HG03103 (cell line): ENCODE data around the gene MYCBP2.

Experiments
- ATAC-seq: cut with Tn5 transposase; IDR thresholded peaks from one replicate; pipeline ENCODE4 v1.9.1; 2021; ENCODE audit warnings: low read depth; ENCODE audit not compliant: unreplicated experiment

Gene MYCBP2

DNA sequence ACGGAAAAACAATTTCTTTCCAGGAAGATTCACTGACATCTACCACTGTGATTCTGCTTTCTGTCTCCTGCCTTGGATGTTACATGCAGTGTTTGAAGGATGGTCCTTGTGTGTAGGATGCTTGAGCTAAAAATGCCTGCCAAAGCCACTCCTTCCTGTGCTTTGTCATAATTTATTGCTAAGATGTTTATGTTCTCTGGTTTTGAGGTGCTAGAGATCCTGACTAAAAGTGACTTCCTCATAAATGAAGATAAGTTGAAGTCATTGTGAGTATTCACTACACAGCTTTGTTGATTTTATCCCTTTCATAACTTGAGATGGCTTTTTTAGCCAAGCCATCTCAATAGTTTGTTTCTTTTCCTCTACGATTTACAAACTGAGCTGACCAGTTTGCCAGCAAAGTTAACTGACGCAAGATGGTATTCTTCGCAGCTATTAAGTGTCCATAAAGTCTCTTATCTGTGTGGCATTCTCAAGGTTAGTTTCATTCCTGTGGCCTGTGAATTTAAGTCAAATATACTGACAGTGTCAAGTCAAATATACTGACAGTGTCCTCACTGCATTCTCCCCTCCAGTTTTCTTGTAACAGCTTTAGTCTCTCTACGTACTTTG, 284.2 kb downstream of the MYCBP2 start:
- ATAC-seq = no peak

GRCh38 chr13:77040835-77041234, 286.1 kb downstream of the MYCBP2 start:
- no peak for ATAC-seq

DNA sequence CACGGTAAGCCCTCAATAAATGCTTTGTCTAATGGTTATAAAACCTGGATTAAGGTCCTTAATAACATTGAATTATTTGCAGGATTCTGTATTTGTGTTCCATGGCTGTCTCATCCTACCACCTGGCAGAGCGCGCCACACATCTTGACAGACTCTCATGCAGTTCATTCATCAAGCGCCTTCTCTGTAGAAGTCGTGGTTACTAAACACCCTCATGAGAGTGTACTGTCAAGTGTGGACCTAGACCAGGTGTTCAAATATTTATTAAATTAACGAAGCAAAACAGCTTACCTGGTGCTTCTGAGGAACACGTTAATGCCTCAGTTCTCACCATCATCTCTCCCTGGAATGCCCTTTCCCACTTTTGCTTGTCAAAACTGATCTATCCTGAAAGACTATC, 286.8 kb downstream of the MYCBP2 start:
- no peak for ATAC-seq

DNA sequence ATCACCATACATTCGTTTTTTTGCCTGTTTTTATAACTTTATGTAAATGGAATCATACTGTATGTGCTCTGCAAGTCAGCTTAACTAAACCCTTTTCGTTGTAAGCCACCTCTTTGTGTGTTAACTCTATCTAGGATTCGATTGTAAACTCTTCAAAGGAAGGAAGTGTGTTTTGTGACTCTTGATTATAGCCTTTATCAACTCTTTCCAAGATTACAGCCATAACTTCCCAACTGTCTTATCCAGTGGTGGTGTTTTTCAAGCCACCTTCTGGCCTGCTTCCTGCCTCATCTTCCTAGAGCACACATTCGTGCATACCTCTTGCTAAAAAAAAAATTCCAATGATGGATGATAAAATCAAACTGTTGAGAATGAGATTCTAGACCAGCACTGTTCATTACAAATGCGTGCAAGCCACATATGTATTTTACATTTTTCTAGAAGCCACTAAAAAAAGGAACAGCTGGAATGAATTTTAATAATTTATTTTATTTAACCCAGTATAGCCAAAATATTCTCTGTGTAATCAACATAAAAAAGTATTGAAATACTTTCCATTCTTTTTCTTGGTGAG, 287.9 kb downstream of the MYCBP2 start:
- ATAC-seq = no peak

DNA sequence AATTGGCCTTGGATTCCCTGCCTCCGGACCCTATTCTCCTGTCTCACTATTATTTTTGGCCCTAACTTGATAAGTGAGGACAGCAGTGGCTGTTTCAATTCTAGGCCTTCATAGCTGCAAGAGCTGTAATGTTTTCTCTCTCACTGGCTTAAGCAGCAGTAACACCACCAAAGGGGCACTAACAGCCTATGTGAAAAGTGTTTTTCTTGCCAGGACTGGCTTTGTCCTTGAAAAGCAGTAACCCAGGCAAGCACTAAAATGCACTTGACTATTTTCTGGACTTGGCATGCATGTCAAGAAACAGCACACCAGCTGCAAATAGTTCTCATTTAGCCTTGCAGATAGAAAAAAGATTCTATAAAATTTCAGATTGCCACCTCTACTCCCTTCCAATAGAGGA, 290.6 kb downstream of the MYCBP2 start:
- no peak for ATAC-seq

- no peak for ATAC-seq
Measured at GRCh38 chr13:77034881-77035280, 292.0 kb downstream of the MYCBP2 start.

DNA sequence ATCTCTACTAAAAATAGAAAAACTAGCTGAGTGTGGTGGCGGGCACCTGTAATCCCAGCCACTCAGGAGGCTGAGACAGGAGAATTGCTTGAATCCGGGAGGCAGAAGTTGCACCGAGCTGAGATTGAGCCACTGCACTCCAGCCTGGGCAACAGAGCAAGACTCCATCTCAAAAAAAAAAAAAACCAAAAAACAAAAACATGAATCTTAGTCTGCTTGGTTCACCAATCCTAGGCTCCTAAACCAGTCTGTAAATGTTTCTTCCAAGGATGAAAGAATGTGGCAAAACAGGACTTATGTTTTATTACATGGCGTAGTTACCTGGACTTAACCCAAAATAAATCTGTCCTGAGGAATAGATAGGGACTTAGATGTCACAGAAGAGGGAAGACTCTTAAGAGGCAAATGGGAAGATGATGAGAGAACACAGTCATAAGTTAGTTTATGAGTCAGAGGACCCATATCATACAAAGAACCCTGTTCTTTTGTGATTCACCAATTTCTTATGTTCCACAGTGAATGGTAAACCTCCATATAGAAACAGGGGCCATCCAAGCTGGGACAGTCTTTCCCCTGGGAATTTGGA, 293.1 kb downstream of the MYCBP2 start:
- ATAC-seq = no peak

GRCh38 chr13:77031656-77032243, 295.1 kb downstream of the MYCBP2 start:
- ATAC-seq = no peak

DNA sequence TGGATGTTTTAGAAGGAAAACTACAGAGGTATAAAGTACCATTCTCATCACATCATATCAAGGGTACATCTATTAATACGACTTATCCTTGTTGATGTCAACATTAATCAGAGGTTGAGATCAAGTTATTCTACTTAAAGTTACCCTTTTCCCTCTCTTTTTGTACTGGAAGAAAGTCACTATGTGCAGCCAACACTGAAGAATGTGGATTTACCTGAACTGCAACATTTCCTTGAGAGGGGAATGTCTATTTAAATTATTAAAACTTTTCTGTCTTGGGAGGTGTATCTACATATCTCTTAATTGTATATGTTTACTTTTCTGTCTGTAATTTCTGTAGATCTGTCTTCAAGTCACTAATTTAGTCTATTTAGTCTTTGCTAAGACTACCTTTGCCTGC, 297.5 kb downstream of the MYCBP2 start:
- ATAC-seq = no peak

DNA sequence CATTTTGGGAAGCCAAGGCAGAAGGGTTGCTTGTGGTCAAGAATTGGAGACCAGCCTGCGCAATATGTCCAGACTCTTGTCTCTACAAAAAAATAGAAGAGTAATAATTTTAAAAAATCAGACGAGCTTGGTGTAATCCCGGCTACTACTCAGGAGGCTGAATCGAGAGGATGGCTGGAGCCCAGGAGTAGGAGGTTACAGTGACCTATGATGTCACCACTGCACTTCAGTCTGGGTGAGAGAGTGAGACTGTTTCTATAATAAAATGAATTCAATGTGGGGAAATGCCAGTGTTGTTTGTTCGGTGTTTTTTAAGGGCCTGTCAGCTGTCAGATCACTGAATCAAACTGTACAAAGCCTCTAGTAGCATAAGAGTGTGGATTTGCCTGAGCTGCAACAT, 298.7 kb downstream of the MYCBP2 start:
- no peak for ATAC-seq

GRCh38 chr13:77026861-77027621, 299.9 kb downstream of the MYCBP2 start, which contains the start of gene FBXL3:
TSS of gene FBXL3 (minus strand) at chr13:77027159. CDS start at chr13:77021860, 5,299 bp downstream.
- peak; percentile 43 for ATAC-seq

GRCh38 chr13:77026255-77026860, 300.5 kb downstream of the MYCBP2 start:
- peak; percentile 50 for ATAC-seq

DNA sequence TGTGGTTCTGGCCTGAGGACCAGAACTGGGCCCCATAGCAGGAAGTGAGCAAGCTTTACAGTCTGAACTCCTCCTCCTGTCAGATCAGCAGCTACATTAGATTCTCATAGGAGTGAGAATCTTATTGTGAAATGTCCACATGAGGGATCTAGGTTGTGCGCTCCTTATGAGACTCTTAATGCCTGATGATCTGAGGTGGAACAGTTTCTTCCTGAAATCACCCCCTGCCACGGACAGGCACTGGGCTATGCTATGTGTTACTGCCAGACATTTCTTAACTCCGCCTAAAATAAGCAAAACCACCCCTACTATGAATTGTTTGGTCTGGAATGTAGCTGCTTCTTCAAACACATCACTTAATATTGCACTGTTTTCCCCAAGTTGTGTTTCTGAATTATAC, 304.6 kb downstream of the MYCBP2 start:
- ATAC-seq = no peak

DNA sequence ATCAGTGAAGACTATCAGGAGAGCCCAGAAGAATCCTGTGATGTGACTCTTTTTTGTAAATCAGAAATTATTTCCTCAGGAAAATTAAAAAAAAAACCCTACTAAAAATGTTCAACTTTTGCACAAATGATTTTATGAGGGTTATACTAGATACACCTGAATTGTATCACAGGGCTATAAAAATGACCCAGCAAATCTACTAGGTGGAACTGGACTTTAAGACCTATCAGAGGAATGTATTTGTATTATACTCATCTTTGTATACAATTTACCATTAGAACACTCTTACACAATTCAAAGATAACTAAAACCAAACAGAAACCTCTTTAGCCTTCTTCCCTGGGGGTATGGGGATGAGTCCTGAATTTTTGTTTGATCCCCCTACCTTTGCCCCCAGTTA, 307.1 kb downstream of the MYCBP2 start:
- no peak for ATAC-seq

GRCh38 chr13:77016888-77017623, 309.8 kb downstream of the MYCBP2 start:
- ATAC-seq = no peak

DNA sequence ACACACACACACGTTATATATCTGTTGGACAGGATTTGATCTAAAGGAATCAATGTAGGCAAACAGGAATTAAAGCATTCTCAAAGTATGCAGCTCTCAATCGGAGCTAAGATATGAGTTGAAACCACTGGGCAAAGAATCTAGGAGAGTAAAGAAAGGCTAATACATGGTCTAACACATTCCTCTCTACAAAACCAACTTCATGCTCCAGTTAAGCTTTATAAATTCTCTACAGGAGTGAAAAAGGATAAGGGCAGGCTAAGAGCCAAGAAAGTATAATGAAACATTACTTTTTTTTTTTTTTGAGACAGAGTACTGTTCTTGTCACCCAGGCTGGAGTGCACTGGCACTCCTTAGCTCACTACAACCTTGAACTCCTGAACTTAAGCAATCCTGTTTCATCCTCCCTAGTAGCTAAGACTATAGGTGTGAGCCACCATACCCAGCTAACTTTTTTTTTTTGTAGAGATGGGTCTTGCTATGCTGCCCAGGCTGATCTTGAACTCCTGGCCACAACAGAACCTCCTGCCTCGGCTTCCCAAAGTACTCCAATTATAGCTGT, 310.6 kb downstream of the MYCBP2 start:
- no peak for ATAC-seq

- ATAC-seq = no peak
Measured at GRCh38 chr13:77014906-77015685, 311.8 kb downstream of the MYCBP2 start.

- ATAC-seq = no peak
Measured at GRCh38 chr13:77013853-77014542, 312.9 kb downstream of the MYCBP2 start.
